HCT116 (cell line): ENCODE measurements around the gene RCN2. TPM values are rescaled to one million over a fixed set of nuclear protein-coding genes. Genes with fewer than 3 reads are reported as not detected.

Experiments used
- ATAC-seq: fragments of 200-7000 bp; cut with Tn5 transposase; 2 replicates; pipeline ENCODE4 v1.9.1; 2020; ENCODE audit warnings: mild to moderate bottlenecking, moderate library complexity
- BruUV-seq: library from RNA; stranded (reverse); fragments of 400-500 nt; replicated peaks from 2 replicates; lab custom pipeline; 2021; lab: Mats Ljungman, UMichigan
- CTCF ChIA-PET: fragments of 300-600 bp; sonication (Branson Sonifier 250); formaldehyde crosslinking; loops from one replicate; lab custom pipeline; 2021; ENCODE audit warnings: antibody characterized with exemption; lab: Charles Lee
- POLR2A ChIA-PET: fragments of 300-600, 350-600 bp; sonication (Branson Sonifier 250); formaldehyde crosslinking; loops from one replicate; lab custom pipeline; 2021; ENCODE audit warnings: antibody characterized with exemption; lab: Charles Lee
- RAD21 ChIA-PET, 2 experiments: fragments of 300-600 bp; sonication (Branson Sonifier 250); formaldehyde crosslinking; loops; one replicate each; lab custom pipeline; 2023; ENCODE audit warnings: low total read pairs in 2 of 2; ENCODE audit not compliant: uncharacterized antibody in 2 of 2, unreplicated experiment in 2 of 2, low non-redundant PET in 1 of 2; lab: Charles Lee
- DNase-seq: peaks from one replicate; pipeline ENCODE4 v3.0.0-alpha.2; 2010; ENCODE audit warnings: low read depth, low spot score
- H2AFZ ChIP-seq: fragments of 200-600 bp; shearing (Covaris generic), sonication (generic); 2 replicates; pipeline ENCODE4 v1.6.1; 2017; ENCODE audit warnings: low read depth, mixed run types, mixed read lengths, antibody characterized with exemption, low read length; ENCODE audit not compliant: poor library complexity, severe bottlenecking
- H3K27ac ChIP-seq: 2 replicates; pipeline ENCODE4 v1.5.1; 2012; ENCODE audit warnings: low read depth, low read length
- H3K27me3 ChIP-seq: fragments of 200-600 bp; sonication (generic); 2 replicates; pipeline ENCODE4 v1.6.1; 2016; ENCODE audit warnings: mixed run types, low read length, mixed read lengths; ENCODE audit not compliant: insufficient read depth
- H3K36me3 ChIP-seq, 2 experiments: fragments of 200-500 bp in 1 of 2; fragments of 200-600 bp in 1 of 2; sonication (Bioruptor generic) in 1 of 2; sonication (generic) in 1 of 2; 2 replicates each; pipeline versions ENCODE4 v1.5.1 to v1.6.1; 2014 to 2016; ENCODE audit warnings: low read length in 2 of 2, inconsistent platforms in 1 of 2, mixed read lengths in 1 of 2, mixed run types in 1 of 2; ENCODE audit not compliant: insufficient read depth in 2 of 2, control insufficient read depth in 1 of 2
- H3K4me1 ChIP-seq, 2 experiments: fragments of 200-600 bp in 1 of 2; sonication (generic) in 1 of 2; 2 replicates each; pipeline versions ENCODE4 v1.5.1 to v1.6.1; 2012 to 2017; ENCODE audit warnings: low read length in 2 of 2, inconsistent platforms in 1 of 2, mild to moderate bottlenecking in 1 of 2, mixed read lengths in 1 of 2, mixed run types in 1 of 2, moderate library complexity in 1 of 2; ENCODE audit not compliant: insufficient read depth in 2 of 2, control insufficient read depth in 1 of 2
- H3K4me2 ChIP-seq: fragments of 200-600 bp; sonication (generic); 2 replicates; pipeline ENCODE4 v1.6.1; 2017; ENCODE audit warnings: mixed run types, low read length, mixed read lengths
- H3K4me3 ChIP-seq, 2 experiments: fragments of 200-600 bp in 1 of 2; sonication (generic) in 1 of 2; replicated peaks in 1 of 2; 2 replicates each; pipeline ENCODE4 v1.5.1; 2011 to 2016; ENCODE audit warnings: low read length in 2 of 2, control low read depth in 1 of 2, low read depth in 1 of 2, mild to moderate bottlenecking in 1 of 2, mixed read lengths in 1 of 2, mixed run types in 1 of 2
- H3K79me2 ChIP-seq: fragments of 200-600 bp; sonication (generic); 2 replicates; pipeline ENCODE4 v1.6.1; 2017; ENCODE audit warnings: mild to moderate bottlenecking, mixed run types, low read length, moderate library complexity, mixed read lengths; ENCODE audit not compliant: insufficient read depth
- H3K9ac ChIP-seq: fragments of 200-600 bp; sonication (generic); 2 replicates; pipeline ENCODE4 v1.6.1; 2016; ENCODE audit warnings: low read length, mixed read lengths
- H3K9me2 ChIP-seq: fragments of 200-600 bp; sonication (generic), shearing (Covaris generic); 2 replicates; pipeline ENCODE4 v1.6.1; 2017; ENCODE audit warnings: mixed run types, mild to moderate bottlenecking, moderate library complexity; ENCODE audit not compliant: insufficient read depth
- H3K9me3 ChIP-seq, 2 experiments: fragments of 200-500 bp in 1 of 2; fragments of 200-600 bp in 1 of 2; sonication (Bioruptor generic) in 1 of 2; sonication (generic) in 1 of 2; 2 replicates each; pipeline ENCODE4 v1.6.1; 2014 to 2017; ENCODE audit warnings: low read length in 2 of 2, mixed read lengths in 2 of 2, inconsistent platforms in 1 of 2, low read depth in 1 of 2, mild to moderate bottlenecking in 1 of 2, mixed run types in 1 of 2, moderate library complexity in 1 of 2; ENCODE audit not compliant: control insufficient read depth in 1 of 2, insufficient read depth in 1 of 2
- H4K20me1 ChIP-seq: fragments of 200-600 bp; sonication (generic), shearing (Covaris generic); 2 replicates; pipeline ENCODE4 v1.6.1; 2017; ENCODE audit warnings: mixed run types, mild to moderate bottlenecking, moderate library complexity; ENCODE audit not compliant: insufficient read depth
- CEBPB ChIP-seq: IDR thresholded peaks from 2 replicates; pipeline ENCODE4 v1.6.1; 2012; ENCODE audit warnings: low read depth
- EZH2 ChIP-seq: fragments of 200-600 bp; sonication (generic); IDR thresholded peaks from 2 replicates; pipeline ENCODE4 v1.6.1; 2017; ENCODE audit warnings: antibody characterized with exemption, mixed run types
- EZH2phosphoT487 ChIP-seq: fragments of 200-600 bp; IDR thresholded peaks from 2 replicates; pipeline ENCODE4 v1.6.1; 2018; ENCODE audit warnings: antibody characterized with exemption, borderline replicate concordance
- FOSL1 ChIP-seq: IDR thresholded peaks from 2 replicates; pipeline ENCODE4 v1.6.1; 2012; ENCODE audit warnings: low read depth
- POLR2AphosphoS5 ChIP-seq: IDR thresholded peaks from 2 replicates; pipeline ENCODE4 v1.6.1; 2011; ENCODE audit warnings: mild to moderate bottlenecking, low read depth, low read length, moderate library complexity
- RAD21 ChIP-seq: IDR thresholded peaks from 2 replicates; pipeline ENCODE4 v1.6.1; 2012; ENCODE audit warnings: low read depth, mild to moderate bottlenecking
- SIN3A ChIP-seq: IDR thresholded peaks from 2 replicates; pipeline ENCODE4 v1.6.1; 2012; ENCODE audit warnings: low read depth
- SP1 ChIP-seq: IDR thresholded peaks from 2 replicates; pipeline ENCODE4 v1.6.1; 2012; ENCODE audit warnings: low read depth
- SRF ChIP-seq: IDR thresholded peaks from 2 replicates; pipeline ENCODE4 v1.6.1; 2012; ENCODE audit warnings: low read depth
- TCF7L2 ChIP-seq: IDR thresholded peaks from 2 replicates; pipeline ENCODE4 v1.7.0; 2011; ENCODE audit warnings: borderline replicate concordance, inconsistent platforms; ENCODE audit not compliant: insufficient read depth, insufficient read length; ENCODE audit errors: extremely low read depth
- YY1 ChIP-seq: IDR thresholded peaks from 2 replicates; pipeline ENCODE4 v1.6.1; 2011; ENCODE audit warnings: low read length, low read depth, moderate library complexity, mild to moderate bottlenecking; ENCODE audit not compliant: insufficient replicate concordance; ENCODE audit errors: extremely low read depth
- ZNF274 ChIP-seq: fragments of 200-500 bp; sonication (Bioruptor generic); IDR thresholded peaks from 2 replicates; pipeline ENCODE4 v1.6.1; 2014; ENCODE audit warnings: mild to moderate bottlenecking, low read depth, low read length, inconsistent platforms
- intact Hi-C: fragments of 100-400 bp; cut with micrococcal nuclease; formaldehyde crosslinking; loops from 2 replicates; pipeline ENCODE4 v1.10.0; 2022
- total RNA-seq: library from RNA; stranded (reverse); gene quantifications from one replicate; pipeline ENCODE4 v1.2.1, GENCODE V29; 2021; ENCODE audit not compliant: unreplicated experiment
- TF ChIP-seq, protein P1 (sequence below): IDR thresholded peaks from 2 replicates; pipeline ENCODE4 v1.6.1; 2012
- TF ChIP-seq, protein P2 (sequence below): IDR thresholded peaks from 2 replicates; pipeline ENCODE4 v1.6.1; 2012; ENCODE audit warnings: low read depth

Gene RCN2
- total RNA-seq, 1 experiment from 2014 or later: 71.5 TPM

DNA sequence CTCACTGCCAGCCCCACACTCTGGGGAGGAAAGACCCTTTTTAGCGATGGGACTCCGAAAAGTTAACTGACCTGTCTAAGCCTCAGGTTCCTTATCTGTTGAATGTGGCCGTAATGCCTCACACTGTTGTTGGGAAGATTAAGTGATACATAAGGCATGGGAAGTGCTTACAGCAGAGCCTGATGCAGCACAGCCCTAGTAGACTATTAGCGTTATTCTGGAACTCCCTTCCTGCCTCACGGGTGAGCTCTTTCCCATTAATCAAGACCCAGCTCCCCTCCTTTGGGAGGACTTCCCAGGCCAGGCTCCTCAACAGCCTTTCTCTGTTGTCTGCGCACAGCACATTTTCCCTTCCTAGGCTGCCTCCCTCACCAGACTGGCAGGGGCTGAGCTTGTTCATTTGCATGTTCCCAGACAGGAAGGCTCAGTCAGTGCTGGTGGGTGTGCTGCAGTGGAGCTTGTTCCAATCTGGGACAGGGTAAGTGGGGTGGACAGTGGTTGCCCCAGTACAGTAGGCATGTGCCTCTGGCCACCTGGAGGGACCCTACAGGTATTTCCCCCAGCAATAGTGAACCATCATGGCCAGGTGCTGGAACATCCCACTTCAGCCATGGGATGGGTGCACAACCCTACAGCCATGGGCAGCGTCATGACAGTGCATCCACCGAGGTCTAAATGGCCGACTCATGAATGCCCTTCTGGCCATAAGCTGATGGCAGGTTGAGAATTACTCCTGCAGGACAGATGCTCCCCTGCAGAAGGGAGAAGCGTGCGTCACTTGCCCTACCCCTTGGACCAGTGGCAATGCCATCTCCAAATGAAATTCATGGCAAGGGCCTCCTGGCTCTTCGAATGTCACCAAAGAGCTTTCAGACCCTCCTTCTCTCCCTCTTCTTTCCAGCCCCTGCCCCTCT lies 57.6 kb downstream of the RCN2 start (continued):
- no peak for TF ChIP-seq YY1
- no peak for TF ChIP-seq FOSL1
- TF ChIP-seq, protein P1, sequence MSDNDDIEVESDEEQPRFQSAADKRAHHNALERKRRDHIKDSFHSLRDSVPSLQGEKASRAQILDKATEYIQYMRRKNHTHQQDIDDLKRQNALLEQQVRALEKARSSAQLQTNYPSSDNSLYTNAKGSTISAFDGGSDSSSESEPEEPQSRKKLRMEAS: no peak
- TF ChIP-seq SP1: no peak
- no peak for TF ChIP-seq EZH2
- TF ChIP-seq SRF: no peak
- no peak for TF ChIP-seq POLR2AphosphoS5
- TF ChIP-seq, protein P2, sequence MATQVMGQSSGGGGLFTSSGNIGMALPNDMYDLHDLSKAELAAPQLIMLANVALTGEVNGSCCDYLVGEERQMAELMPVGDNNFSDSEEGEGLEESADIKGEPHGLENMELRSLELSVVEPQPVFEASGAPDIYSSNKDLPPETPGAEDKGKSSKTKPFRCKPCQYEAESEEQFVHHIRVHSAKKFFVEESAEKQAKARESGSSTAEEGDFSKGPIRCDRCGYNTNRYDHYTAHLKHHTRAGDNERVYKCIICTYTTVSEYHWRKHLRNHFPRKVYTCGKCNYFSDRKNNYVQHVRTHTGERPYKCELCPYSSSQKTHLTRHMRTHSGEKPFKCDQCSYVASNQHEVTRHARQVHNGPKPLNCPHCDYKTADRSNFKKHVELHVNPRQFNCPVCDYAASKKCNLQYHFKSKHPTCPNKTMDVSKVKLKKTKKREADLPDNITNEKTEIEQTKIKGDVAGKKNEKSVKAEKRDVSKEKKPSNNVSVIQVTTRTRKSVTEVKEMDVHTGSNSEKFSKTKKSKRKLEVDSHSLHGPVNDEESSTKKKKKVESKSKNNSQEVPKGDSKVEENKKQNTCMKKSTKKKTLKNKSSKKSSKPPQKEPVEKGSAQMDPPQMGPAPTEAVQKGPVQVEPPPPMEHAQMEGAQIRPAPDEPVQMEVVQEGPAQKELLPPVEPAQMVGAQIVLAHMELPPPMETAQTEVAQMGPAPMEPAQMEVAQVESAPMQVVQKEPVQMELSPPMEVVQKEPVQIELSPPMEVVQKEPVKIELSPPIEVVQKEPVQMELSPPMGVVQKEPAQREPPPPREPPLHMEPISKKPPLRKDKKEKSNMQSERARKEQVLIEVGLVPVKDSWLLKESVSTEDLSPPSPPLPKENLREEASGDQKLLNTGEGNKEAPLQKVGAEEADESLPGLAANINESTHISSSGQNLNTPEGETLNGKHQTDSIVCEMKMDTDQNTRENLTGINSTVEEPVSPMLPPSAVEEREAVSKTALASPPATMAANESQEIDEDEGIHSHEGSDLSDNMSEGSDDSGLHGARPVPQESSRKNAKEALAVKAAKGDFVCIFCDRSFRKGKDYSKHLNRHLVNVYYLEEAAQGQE: no peak
- no peak for TF ChIP-seq SIN3A
- TF ChIP-seq ZNF274: no peak

DNA sequence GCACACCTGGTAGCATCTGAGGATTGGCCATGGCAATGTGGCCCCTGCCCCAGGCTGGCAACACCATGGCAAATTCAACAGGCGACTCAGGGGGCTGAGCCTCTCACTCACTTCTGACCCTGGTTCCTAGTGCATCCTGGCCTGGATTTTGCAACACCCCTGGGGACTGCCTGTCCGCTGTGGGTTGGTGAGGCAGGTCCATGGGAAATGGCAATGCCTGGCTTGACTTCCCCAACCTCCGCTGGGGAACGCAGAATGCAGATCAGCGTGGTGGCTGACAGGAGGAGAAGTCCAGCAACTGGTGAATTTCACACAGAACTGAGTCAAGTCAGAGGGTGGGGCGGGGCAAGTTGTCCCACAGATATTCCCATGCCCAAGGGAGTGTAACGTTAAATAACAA lies 59.5 kb downstream of the RCN2 start:
- H3K4me2 ChIP-seq: no peak overlapping the region
- H3K27me3 ChIP-seq: no peaks in the 10 kb centered on the region
- H3K9me3 ChIP-seq: no peaks in the 10 kb centered on the region
- no peaks in the 10 kb centered on the region for H3K36me3 ChIP-seq
- intact Hi-C loops: no loop called here
- no peaks in the 10 kb centered on the region for H3K9me2 ChIP-seq
- H2AFZ ChIP-seq: no peak overlapping the region
- no peak overlapping the region for H3K27ac ChIP-seq
- H3K4me1 ChIP-seq: no peaks in the 10 kb centered on the region
- ATAC-seq: no peak
- CTCF ChIA-PET: no interaction called here
- no peak for DNase-seq
- BruUV-seq: no TSS peak
- H3K79me2 ChIP-seq: no peaks in the 10 kb centered on the region
- H3K4me3 ChIP-seq: no peak overlapping the region
- no peak overlapping the region for H3K9ac ChIP-seq
- POLR2A ChIA-PET: no interaction called here
- TF ChIP-seq RAD21 (no peak), CEBPB (no peak), ZNF274 (no peak), YY1 (no peak), SIN3A (no peak), EZH2phosphoT487 (no peak), SRF (no peak), TCF7L2 (no peak)
- TF ChIP-seq, protein P2: no peak
- no peaks in the 10 kb centered on the region for H4K20me1 ChIP-seq
- RAD21 ChIA-PET: no interaction called here
